Renal pelvis (tissue), 4 donors: ENCODE data around the gene MCTP2. TPM values are rescaled to one million over a fixed set of nuclear protein-coding genes. Genes with fewer than 3 reads are reported as not detected.

Source experiments
- DNase-seq: peaks from one replicate; pipeline ENCODE4 v3.0.0-alpha.2; 2013
- polyA plus RNA-seq, 3 donors: library from polyadenylated mRNA; unstranded; fragments of 120-200 nt; gene quantifications; one replicate each; pipeline ENCODE4 v1.2.1, GENCODE V29; 2013; ENCODE audit not compliant: insufficient read length in 3 of 3

MCTP2 gene
- polyA plus RNA-seq, 3 donors: 14.0 to 20.2 (median 15.4) TPM

DNA sequence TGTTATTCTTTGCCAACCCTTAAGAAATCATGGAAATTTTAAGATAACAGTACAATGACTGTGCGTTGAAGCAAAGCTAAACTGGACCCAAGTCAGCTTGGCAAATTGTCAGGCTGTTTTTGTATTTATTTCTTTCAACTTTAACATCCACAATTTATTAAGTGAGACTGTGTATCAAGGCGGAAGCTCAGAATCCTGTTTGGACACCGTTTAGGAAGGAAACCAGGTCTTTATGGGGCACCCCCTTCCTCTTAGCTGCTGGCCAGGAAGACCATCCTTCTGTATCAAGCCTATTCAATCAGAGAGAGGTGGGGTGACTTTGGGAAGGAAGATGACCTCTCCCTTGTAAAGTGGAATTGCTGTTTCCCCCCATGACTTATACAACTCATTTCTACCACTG, 166.0 kb downstream of the MCTP2 start:
- no peak for DNase-seq

DNA sequence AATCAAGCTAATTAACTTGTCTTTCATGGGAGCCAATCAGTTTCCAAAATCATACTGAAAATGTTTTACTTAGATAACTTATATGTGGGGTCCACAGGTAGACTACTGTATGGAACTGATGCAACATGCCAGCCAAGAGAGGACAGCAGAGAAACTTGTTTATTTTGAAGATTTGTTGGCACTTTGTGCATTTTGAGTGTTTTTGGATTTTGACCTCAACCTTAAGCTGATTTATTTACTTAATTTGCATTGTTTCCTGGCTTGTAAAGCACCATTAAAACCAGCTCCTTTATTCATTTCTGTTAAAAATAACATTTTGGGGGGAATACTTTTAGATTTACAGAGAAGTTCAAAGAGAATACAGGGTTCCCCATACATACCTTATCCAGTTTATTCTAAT, 166.6 kb downstream of the MCTP2 start:
- no peak for DNase-seq

DNA sequence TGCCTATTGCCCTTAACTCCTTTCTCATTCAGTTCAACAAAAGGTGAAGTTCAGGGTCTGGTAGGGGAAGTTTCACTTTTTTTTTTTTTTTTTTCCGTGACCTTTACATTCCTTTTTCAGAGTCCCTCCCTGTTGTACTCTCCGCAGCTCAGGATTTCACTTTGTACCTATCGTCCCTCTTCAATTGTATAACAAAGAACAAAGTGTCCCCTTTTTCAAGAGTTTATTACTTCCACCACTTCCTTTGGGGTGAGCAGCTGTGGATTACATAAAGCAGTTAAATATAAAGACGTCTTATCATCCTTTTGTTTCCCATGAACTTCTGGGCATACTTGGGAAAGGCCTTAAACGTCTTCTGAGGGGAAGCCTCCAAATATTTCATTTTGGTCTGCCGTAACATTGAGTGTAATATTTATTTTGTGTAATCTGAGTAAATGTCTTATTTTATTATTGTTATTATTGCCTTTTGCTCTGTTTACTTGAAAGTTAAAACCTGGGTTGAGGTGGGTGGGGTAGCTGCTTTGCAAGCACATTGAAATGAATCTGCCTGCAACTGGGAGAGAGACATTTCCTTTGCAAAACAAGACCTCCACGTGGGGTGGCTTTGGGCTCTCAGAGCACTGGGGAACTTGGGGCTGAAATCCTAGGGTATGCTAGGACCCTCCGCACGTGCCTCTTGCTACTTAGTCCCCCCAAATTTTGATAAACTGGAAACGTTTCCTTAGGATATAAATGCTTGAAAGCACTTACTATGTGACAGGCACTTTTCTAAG, 169.4 kb downstream of the MCTP2 start:
- no peak for DNase-seq

DNA sequence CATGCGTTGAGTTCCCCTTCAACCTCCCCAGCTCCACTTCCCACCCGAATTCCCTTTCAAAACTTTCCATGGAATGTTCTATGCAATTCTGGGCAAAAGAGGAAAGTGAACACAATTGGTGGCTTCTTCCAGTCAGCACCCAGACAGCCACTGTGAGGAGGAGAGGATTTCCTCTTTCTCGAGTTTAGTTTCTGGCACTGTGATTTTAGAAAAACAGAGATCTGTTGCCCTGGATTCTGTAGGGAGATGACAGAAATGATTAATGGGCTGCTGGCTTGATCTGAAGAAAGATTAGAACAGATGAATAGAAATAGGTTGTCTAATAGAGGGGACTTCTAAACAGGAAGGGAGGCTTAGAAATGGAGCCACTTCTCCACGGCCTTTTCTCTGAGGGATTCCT, 172.0 kb downstream of the MCTP2 start:
- no peak for DNase-seq

DNA sequence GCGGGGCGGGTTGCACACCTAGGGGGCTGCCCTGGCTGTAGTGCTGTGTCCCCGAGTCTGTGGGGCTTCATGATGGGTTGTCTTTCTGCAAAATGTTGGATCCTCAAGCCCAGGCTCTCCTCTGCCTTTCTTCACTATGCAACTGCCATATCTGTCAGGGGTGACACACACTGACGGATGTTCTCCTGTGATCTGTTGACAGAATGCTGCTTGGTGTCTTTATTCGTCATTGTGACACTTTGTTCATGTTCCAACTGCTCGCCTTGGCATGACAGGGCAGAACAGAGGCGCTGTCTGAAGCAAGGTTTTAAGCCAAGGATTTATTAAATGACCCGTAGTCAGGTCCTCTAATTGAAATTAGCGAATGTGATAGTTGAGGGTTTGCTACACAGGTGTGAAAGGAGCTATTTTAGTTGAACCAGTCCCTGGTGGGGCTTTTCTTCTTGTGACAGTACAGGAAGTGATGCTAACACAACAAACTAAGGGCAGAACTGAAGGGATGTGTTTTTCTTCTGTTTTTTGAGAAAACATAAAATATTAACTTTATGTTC, 173.4 kb downstream of the MCTP2 start:
- no peak for DNase-seq

DNA sequence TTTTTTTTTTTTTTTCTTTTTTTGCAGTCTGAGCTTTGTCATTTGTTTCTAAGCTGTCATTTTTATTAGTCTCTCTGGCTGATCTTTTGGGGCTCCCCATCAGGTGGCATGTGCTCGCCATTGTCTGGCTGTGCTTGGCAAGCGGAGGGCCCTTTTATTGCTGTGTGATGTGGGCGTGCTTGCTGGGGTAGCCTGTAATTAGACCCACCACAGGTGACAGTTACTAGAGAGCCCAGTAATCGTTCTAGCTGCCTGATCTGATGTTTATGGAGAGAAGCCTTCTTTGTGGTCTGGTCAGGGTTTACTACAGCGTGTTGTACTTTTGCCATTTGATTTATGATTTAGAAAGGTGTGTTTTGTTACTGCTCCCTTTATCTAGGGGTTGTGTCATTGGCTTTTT, 179.9 kb downstream of the MCTP2 start:
- DNase-seq: no peak

DNA sequence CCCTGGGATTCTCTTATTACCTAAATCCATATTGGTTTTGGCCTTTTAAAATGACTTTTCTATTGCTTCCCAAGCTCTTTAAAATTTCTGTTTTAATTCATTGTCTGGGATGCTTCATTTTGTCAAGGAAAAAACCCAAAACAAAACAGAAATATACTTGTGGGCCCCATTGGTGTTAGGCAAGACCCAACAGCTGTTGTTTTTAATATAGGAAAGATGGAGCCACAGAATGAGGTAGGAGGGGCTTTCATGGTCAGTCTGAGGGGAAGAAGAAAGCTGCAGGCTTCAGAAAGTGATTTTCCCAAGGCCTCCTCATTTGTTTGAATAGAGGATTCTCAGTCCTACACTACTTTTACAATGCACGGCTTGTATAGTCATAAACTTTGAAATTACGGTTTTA, 180.5 kb downstream of the MCTP2 start:
- no peak for DNase-seq

DNA sequence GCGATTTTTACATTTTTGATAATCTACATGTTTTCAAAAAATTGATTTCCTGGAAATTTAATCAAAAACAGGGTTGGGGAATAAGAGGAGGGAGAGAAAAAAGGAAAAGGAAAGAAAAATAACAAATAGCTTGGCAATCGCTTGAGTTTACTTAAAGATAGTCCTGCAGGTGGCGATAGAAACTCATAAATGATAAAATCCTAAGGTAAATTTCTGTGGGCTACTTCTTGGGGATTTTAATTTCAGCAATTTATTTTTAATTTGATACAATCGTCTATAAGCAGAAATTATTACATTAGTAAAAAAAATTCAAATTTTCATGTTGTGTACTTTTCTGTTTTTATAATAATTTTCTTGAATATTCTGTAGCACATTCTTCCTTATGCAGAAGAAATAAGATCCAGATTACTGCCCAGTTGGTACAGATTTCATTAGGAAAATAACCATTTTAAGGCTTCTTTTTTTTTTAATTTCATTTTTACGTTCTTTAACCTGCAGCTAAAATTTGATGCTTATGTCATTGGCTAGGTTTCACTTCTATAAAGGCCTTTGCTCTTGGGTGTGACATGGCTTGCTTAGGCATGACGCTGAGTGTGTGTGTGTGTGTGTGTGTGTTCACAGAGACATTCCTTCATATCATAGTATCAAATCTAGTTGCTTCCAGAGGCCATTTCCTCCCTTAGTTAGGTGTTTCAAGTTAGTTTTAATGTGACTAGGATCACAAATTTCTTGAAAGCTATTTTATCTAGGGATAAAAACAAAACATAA, 181.8 kb downstream of the MCTP2 start:
- no peak for DNase-seq

DNA sequence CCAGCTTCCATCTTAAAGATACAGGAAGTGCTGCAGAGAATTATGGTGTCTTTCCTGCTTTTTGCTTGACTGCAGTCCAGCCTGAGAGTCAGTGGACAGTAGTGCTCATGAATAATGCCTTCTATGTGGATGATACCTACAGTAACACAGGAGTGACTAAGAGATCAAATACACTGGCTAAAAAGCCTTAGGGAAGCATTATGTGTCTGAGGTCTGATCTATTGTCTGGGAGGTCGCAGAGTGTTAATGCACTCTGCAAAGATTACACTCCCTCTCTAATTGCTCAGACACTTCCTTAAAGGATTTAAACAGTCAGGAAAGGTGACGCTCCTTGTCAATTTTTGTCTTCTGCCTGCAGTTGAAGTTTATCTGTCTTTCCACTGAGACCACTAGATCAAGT, 183.6 kb downstream of the MCTP2 start:
- no peak for DNase-seq

DNA sequence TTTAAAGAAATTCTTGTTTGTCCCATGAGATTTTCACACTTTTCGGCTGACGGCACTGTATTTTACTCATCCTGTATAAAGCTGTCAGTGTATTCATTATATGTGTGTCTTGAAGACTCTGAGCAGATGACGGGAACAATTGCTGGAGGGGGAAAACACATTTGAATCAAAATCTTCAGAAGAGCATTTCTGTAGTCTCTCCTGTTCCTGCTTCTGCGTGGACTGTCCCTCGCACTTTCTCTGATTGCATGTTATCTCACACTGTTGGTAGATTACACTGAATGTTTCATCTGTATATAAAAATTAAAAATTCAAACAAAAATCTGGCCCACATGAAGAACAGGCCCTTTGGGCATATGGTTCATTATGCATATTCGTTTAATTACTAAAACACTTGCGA, 184.9 kb downstream of the MCTP2 start:
- DNase-seq: no peak

DNA sequence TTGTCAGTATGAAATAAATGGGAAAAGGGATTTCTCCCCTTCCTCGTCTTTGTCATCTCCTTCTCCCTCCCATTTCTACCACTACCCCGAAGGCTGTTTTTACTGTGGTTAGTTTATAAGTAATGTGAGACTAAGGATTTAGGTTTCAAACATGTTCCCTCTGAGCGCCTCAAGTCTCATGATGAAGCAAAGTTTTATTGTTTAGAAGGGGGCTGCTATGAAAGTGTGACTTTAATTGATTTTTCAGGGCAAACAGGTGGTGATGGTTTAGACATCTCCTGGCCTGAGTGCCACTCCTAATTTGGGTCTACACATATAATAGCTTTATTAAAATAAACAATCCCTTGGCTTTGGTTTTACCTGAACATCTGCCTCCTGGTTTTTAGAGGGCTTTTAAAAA, 185.5 kb downstream of the MCTP2 start:
- no peak for DNase-seq

DNA sequence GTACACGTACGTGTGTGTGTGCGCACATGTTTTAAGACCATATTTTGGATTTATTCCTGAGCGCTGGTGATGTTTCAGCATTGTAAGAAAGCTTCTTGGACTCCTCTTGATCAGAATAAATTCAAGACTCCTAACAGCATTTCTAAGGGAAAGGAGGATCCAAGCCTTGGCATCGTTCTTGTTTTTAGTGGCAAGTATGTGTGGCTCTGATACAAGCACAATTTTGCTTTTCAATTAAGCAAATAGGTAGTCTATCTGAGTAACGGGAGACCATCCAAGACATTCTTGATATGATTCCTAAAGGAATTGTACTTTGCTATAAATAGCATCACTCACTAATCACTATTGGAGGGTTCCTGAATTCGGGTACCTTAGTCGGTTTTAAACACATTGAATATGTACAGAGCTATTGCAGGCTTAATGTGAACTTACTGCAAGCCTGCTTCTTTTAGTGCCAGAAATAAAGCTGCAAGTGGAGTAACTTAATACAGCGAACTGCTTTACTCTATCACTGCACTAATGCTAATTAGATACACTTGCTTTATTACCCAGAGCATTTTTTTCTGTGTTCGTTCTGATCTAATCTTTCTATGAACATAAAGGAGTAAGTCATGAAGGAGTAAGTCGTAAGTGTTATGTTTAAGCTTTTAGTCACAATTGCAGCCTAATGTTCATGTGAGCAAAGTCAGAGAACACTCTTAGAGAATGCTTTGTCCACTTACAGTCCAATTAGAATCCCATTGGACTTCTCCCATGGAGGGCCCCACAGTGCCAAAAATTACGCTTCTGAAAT, 186.3 kb downstream of the MCTP2 start:
- DNase-seq: no peak

DNA sequence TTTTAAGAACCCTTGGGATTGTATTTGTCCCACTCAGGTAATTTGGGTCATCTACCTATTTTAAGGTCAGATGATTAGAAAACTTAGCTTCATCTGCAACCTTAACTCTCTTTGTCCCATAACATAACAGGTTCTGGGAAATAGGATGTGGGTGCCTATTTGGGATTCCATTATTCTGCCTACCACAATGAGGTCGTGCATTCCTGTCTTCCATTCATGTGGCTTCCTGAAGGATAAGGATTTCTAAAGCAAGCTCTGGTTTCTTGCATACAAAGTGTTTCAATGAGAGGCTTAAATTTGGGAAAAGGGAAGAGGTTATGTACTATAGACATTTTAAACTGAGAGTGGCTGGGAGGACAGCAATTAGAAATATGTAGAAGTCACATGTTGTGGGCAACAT, 190.3 kb downstream of the MCTP2 start:
- no peak for DNase-seq

DNA sequence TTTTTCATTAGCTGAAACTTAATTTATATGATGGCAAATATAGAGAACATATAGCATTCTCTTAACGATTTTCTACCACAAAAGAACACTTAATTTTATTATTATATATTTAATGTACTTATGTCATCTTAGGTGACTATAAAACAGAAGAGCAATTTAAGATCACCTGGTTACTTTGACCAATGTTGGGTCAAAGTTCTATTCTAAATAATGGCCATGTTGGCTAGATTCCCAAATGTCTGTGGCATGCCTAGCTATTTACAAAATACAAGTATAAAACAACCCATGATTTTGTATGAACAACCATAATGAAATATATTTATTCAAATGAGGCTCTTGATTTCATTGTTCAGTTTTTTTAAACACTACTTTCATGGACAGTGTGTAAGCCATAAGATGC, 200.9 kb downstream of the MCTP2 start:
- DNase-seq: no peak

DNA sequence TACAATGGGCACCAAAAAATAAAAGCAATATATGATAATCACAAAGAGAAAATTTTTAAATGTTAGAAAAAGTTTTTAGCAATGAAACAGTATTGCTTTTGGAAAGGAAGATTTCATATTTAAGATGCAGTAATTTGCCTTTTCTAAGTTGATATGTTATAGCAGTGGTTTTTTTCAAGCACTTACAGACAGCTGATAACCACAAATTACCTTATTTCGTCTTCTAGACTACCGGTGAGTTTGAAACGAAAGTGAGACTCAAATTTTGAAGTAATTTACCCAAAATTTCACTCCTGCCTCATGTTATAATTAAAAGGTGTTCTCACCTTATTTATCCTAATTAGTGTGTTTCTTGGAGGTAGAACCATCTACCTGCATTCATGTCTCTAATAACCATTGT, 207.8 kb downstream of the MCTP2 start:
- no peak for DNase-seq

DNA sequence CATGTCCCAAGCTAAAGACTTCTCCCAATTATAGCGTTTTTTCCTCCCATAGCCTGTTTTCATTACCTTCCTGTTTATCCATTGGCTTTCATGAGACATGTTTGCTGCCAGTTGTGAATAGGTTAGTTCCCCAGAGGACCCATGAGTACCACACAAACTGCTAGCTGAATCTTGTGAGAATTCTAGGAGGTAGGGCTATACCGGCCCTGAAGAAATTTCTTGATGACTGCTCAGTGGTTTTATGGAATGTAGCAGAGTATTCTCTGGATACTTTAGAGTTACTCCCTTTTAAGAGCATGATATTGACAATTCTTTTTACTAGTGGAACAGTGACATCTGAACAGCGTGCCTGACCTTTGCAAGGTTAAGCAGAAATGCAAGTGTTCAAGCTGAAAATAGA, 210.4 kb downstream of the MCTP2 start:
- no peak for DNase-seq

DNA sequence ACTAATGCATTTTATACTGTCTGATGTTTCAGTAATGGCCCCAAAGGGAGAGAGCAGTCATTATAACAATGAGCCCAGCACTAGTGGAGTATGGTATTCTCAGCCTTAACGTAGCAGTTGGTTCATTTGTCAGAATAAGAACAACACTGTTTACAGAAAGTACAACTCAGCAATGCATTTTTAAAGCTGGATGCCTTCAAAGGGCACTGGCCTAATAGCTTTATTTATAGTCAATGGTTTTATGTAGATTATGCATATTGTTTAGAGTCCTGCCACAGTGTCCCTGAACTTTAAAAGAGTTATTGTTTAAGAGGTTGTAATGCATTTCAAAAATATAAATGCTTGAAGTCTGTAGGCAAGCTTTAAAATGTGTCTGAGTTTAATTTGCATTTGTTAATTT, 211.1 kb downstream of the MCTP2 start:
- DNase-seq: peak; percentile 11

DNA sequence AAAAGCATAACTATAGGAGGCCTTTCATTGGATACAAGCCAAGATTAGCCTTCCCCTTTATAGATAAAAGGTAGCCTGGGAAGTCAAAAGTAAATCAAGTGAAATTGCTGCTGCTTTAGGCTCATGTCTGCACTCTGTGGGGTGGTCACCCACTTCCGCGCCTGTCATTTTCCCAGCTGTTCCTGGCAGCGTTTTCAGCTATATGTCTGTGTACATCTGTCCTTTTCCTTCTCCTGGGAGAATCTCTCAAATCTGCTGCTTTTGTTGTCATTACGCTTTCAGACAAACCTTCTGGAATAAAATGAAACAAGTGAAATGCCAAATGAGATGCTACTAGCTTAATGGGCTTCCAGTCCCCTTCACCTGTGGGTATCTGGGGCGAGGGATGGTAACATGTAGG, 211.8 kb downstream of the MCTP2 start:
- DNase-seq: no peak

DNA sequence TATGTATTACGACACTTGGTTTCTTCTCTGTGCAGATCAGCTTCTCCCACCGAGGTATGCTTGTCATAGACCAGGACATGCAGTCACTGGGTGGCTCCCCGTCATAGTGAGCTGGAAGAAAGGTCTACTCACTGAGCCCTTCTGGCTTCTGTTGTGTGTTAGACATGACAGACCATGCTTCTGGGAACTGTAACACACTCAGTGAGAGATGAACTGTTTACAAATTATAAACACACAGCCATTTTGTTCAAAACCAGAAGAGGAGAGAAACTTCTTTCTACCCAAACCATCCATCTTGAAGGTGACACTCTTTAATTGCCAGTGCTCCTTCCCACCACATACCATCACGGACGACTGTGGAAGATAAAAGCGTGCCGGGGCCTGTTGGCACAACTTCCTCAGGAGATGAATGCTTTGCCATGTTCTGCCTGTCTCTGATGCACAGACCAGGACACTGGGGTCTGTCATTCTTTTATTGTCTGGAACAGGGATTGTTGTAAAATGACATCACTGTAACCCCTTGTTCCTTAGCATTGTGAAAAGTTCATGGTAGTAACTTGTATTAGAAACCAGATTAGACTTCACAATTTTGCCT, 214.3 kb downstream of the MCTP2 start:
- DNase-seq: no peak

DNA sequence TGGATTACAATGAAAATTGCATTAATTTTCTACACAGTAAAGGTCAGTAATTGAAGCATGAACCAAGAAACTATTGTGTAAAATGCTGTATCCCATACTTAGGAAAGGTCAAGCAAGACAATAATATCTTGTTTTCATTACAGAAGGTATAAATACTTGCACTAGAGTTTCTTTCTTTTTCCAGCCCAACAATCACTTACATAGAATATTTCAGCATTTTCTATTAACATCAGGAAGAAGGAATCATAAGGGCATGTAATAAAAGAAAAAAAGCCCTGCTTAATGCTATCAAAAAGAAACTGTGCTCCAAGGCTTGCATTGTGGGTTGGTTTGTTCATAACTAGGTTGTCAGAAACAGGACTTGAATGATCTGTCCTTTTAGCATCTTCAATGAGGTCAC, 215.1 kb downstream of the MCTP2 start:
- DNase-seq: no peak

DNA sequence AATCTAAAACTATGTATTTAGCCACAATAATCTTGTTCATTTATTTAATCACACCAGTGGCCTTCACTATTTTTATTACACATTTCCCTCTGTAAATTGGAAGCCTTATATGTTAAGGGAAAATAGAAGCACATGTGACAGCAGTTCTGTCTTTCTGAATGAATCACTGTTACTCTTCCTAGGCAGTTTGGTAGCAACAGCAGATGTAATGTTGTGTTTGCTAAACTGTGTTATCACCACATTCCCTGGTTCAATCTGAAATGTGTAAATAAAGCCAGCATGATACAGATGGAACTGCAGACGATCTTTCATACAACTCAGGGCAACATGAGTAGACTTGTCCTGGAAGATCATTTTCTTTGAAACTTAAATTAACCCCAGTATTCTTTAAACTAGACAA, 220.1 kb downstream of the MCTP2 start:
- DNase-seq: no peak
